NK-92 treated with Interleukin-12 subunit alpha and Interleukin-12 subunit beta, amount 100 ng/mL, for 24 hours (cell line): ENCODE data around the gene GNAT2.

Source experiments
- DNase-seq: peaks from one replicate; lab custom pipeline; 2025; lab: John Stamatoyannopoulos, UW

GNAT2 gene

DNA sequence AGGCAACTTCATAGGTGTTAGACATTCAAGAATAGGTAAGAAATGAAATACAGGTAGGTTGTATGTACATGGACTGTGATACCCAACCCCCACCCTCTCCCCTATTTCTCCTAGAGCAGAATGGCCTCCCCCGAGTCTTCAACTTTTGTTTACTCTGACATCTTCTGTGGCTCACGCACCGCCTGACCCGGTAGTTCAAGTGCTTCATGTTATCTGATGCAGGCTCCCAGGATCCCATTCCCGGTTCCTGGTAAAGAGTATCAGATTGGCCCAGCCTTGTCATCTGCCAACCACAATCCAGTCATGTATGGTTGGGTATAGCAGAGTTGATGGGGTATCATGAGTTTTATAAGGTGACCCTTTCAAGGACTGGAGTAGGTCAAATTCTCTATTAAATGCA is 61.9 kb downstream of the GNAT2 start:
- no peak for DNase-seq

- no peak for DNase-seq
Observed at GRCh38 chr1:109556563-109556962, 62.9 kb downstream of the GNAT2 start.
